Loucy (cell line): ENCODE results near the gene XNDC1N.

Source experiments
- H2AFZ ChIP-seq: fragments of 200-600 bp; sonication (generic); 2 replicates; pipeline ENCODE4 v1.6.0; 2016; ENCODE audit warnings: antibody characterized with exemption, mild to moderate bottlenecking, low read length, moderate library complexity
- H3F3A ChIP-seq: fragments of 200-600 bp; 2 replicates; pipeline ENCODE4 v1.6.0; 2016; ENCODE audit warnings: antibody characterized with exemption, low read depth, mild to moderate bottlenecking
- H3K27me3 ChIP-seq: fragments of 200-600 bp; sonication (generic); 2 replicates; pipeline ENCODE4 v1.6.1; 2014; ENCODE audit warnings: low read length, mild to moderate bottlenecking; ENCODE audit not compliant: insufficient read depth, poor library complexity, severe bottlenecking
- H3K36me3 ChIP-seq: fragments of 200-600 bp; sonication (generic); 2 replicates; pipeline ENCODE4 v1.6.1; 2016; ENCODE audit warnings: low read length; ENCODE audit not compliant: insufficient read depth
- H3K4me1 ChIP-seq: fragments of 200-600 bp; sonication (generic); 2 replicates; pipeline ENCODE4 v1.5.1; 2014; ENCODE audit warnings: low read length, mild to moderate bottlenecking; ENCODE audit not compliant: insufficient read depth, poor library complexity, severe bottlenecking
- H3K4me2 ChIP-seq: fragments of 200-600 bp; sonication (generic); 2 replicates; pipeline ENCODE4 v1.6.0; 2014; ENCODE audit warnings: antibody characterized with exemption, low read length, low read depth, mild to moderate bottlenecking; ENCODE audit not compliant: poor library complexity, severe bottlenecking
- H3K4me3 ChIP-seq: fragments of 200-600 bp; sonication (generic); 2 replicates; pipeline ENCODE4 v1.5.1; 2014; ENCODE audit warnings: low read length, mild to moderate bottlenecking, mixed read lengths; ENCODE audit not compliant: poor library complexity, severe bottlenecking
- H3K79me2 ChIP-seq: fragments of 200-600 bp; sonication (generic); 2 replicates; pipeline ENCODE4 v1.6.1; 2014; ENCODE audit warnings: low read length; ENCODE audit not compliant: insufficient read depth
- H3K9ac ChIP-seq: fragments of 200-600 bp; sonication (generic); 2 replicates; pipeline ENCODE4 v1.6.0; 2014; ENCODE audit warnings: mild to moderate bottlenecking, low read depth, low read length, moderate library complexity; ENCODE audit not compliant: poor library complexity, severe bottlenecking
- H3K9me2 ChIP-seq: fragments of 200-600 bp; sonication (generic); replicated peaks from 2 replicates; pipeline ENCODE4 v1.6.1; 2016; ENCODE audit warnings: low read depth, low read length, mixed read lengths
- H3K9me3 ChIP-seq: fragments of 200-600 bp; sonication (generic); 2 replicates; pipeline ENCODE4 v1.6.1; 2014; ENCODE audit warnings: mild to moderate bottlenecking, antibody characterized with exemption, low read length, low read depth; ENCODE audit not compliant: insufficient read depth
- H4K20me1 ChIP-seq: fragments of 200-600 bp; sonication (generic); 2 replicates; pipeline ENCODE4 v1.6.0; 2014; ENCODE audit warnings: antibody characterized with exemption, low read length, mild to moderate bottlenecking; ENCODE audit not compliant: insufficient read depth, poor library complexity, severe bottlenecking
- CTCF ChIP-seq: fragments of 200-600 bp; sonication (generic); conservative IDR thresholded peaks from 2 replicates; pipeline ENCODE4 v1.5.1; 2014; ENCODE audit warnings: mild to moderate bottlenecking, antibody characterized with exemption, low read length
- EZH2phosphoT487 ChIP-seq: fragments of 200-600 bp; IDR thresholded peaks from 2 replicates; pipeline ENCODE4 v1.6.1; 2018; ENCODE audit warnings: antibody characterized with exemption, mild to moderate bottlenecking, moderate library complexity, borderline replicate concordance

XNDC1N gene

GRCh38 chr11:71947498-71947897, 19.1 kb upstream of the XNDC1N start:
- H3K9me3 ChIP-seq: no peaks in the 10 kb centered on the region
- no peaks in the 10 kb centered on the region for H3K4me1 ChIP-seq
- H3K27me3 ChIP-seq: no peaks in the 10 kb centered on the region
- no peaks in the 10 kb centered on the region for H3F3A ChIP-seq
- H3K36me3 ChIP-seq: peaks cover 5% of the 10 kb centered on the region; the same call in 1 of the 2 replicates
- TF ChIP-seq CTCF (no peak), EZH2phosphoT487 (no peak)
- no peaks in the 10 kb centered on the region for H3K9me2 ChIP-seq
- no peak overlapping the region for H2AFZ ChIP-seq
- peaks cover 9% of the 10 kb centered on the region for H4K20me1 ChIP-seq
- H3K4me3 ChIP-seq: no peak overlapping the region
- no peak overlapping the region for H3K9ac ChIP-seq
- no peak overlapping the region for H3K4me2 ChIP-seq
- H3K79me2 ChIP-seq: peaks cover 62% of the 10 kb centered on the region

GRCh38 chr11:71946144-71946571, 17.8 kb upstream of the XNDC1N start:
- H3K9ac ChIP-seq: no peak overlapping the region
- H2AFZ ChIP-seq: no peak overlapping the region
- no peak overlapping the region for H3K4me2 ChIP-seq
- peaks cover 5% of the 10 kb centered on the region; the same call in 1 of the 2 replicates for H3K36me3 ChIP-seq
- H3F3A ChIP-seq: no peaks in the 10 kb centered on the region
- H4K20me1 ChIP-seq: peaks cover 12% of the 10 kb centered on the region
- no peak overlapping the region for H3K4me3 ChIP-seq
- H3K4me1 ChIP-seq: no peaks in the 10 kb centered on the region
- H3K9me2 ChIP-seq: no peaks in the 10 kb centered on the region
- no peaks in the 10 kb centered on the region for H3K27me3 ChIP-seq
- H3K9me3 ChIP-seq: no peaks in the 10 kb centered on the region
- H3K79me2 ChIP-seq: peaks cover 65% of the 10 kb centered on the region
- TF ChIP-seq EZH2phosphoT487: no peak
- TF ChIP-seq CTCF: no peak

GRCh38 chr11:71940561-71941219, 12.3 kb upstream of the XNDC1N start:
- Histone ChIP-seq H3K4me1 (no peaks in the 10 kb centered on the region), H3K9ac (no peak overlapping the region), H4K20me1 (peaks cover 18% of the 10 kb centered on the region), H3F3A (no peaks in the 10 kb centered on the region), H3K4me3 (no peak overlapping the region), H2AFZ (no peak overlapping the region), H3K27me3 (no peaks in the 10 kb centered on the region), H3K9me2 (no peaks in the 10 kb centered on the region), H3K9me3 (no peaks in the 10 kb centered on the region), H3K79me2 (peaks cover 60% of the 10 kb centered on the region), H3K36me3 (peaks cover 8% of the 10 kb centered on the region; the same call in 1 of the 2 replicates), H3K4me2 (no peak overlapping the region)
- TF ChIP-seq EZH2phosphoT487 (no peak), CTCF (no peak)
